Neural cell (in vitro differentiated cells): Measurements from ENCODE around the gene ANKRD13C.

Experiments
- EP300 ChIP-seq: fragments of 450-650 bp; conservative IDR thresholded peaks from 2 replicates; pipeline ENCODE4 v1.6.1; 2014; ENCODE audit warnings: antibody characterized with exemption, mild to moderate bottlenecking, moderate library complexity; ENCODE audit not compliant: poor library complexity, severe bottlenecking
- EZH2 ChIP-seq: fragments of 200-600, 300-800 bp; shearing (Covaris generic), sonication (generic); IDR thresholded peaks from 2 replicates; pipeline ENCODE4 v1.6.1; 2014; ENCODE audit warnings: antibody characterized with exemption, low read length, borderline replicate concordance, mild to moderate bottlenecking; ENCODE audit not compliant: insufficient read depth, poor library complexity, severe bottlenecking
- TAF1 ChIP-seq: IDR thresholded peaks from 2 replicates; pipeline ENCODE4 v1.6.1; 2012; ENCODE audit warnings: low read depth
- TF ChIP-seq, protein P1 (sequence below): fragments of 450-650 bp; IDR thresholded peaks from 2 replicates; pipeline ENCODE4 v1.5.1; 2014; ENCODE audit warnings: antibody characterized with exemption, mild to moderate bottlenecking, moderate library complexity; ENCODE audit not compliant: poor library complexity, severe bottlenecking

DNA sequence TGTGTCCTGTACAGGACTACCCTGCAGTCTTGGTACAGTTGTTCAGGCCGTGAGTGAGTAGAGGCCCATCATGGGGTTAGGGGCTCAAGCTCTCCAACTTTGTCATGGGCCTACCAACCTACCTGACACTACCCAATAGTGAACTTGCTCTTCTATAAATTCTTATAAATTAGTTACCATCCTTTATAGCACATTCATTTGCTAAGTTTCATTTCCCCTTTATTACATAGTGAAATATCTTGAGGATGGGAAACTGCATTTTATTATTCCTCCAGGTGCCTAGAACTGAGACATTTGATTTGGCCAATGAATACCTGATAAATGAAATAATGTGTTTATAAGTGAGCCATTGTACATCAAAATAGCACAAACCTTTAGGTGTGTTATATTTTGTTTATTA lies 47.5 kb upstream of the ANKRD13C start:
- TF ChIP-seq TAF1: no peak
- TF ChIP-seq EZH2: no peak
- TF ChIP-seq, protein P1, sequence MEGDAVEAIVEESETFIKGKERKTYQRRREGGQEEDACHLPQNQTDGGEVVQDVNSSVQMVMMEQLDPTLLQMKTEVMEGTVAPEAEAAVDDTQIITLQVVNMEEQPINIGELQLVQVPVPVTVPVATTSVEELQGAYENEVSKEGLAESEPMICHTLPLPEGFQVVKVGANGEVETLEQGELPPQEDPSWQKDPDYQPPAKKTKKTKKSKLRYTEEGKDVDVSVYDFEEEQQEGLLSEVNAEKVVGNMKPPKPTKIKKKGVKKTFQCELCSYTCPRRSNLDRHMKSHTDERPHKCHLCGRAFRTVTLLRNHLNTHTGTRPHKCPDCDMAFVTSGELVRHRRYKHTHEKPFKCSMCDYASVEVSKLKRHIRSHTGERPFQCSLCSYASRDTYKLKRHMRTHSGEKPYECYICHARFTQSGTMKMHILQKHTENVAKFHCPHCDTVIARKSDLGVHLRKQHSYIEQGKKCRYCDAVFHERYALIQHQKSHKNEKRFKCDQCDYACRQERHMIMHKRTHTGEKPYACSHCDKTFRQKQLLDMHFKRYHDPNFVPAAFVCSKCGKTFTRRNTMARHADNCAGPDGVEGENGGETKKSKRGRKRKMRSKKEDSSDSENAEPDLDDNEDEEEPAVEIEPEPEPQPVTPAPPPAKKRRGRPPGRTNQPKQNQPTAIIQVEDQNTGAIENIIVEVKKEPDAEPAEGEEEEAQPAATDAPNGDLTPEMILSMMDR: no peak
- no peak for TF ChIP-seq EP300
